ENCODE results near the gene OBP2A. TPM values are rescaled to one million over a fixed set of nuclear protein-coding genes. Genes with fewer than 3 reads are reported as not detected.
"Not testable (repeated sequence)": the region's sequence is repeated elsewhere in the genome, so short reads cannot be mapped to it uniquely, and the experiment has no call there.

OBP2A gene
- total RNA-seq: not detected
- long read RNA-seq: 0 reads

GRCh38 chr9:135545646-135546176, at the start of gene OBP2A:
TSS of gene OBP2A (plus strand) at chr9:135546126. CDS start at chr9:135546181, 55 bp downstream.
- H3K4me1 ChIP-seq; H3K36me3 ChIP-seq; intact Hi-C loops (cut with micrococcal nuclease); DNase-seq; H3K9me3 ChIP-seq (replicated peaks); H3K27ac ChIP-seq (replicated peaks); H3K4me3 ChIP-seq: not testable (repeated sequence)
- peaks cover 21% of the 10 kb centered on the region for H3K27me3 ChIP-seq (ENCODE audit: low read depth)

- Histone ChIP-seq H3K4me3 (no peak overlapping the region), H3K27me3 (ENCODE audit: low read depth) (no peaks in the 10 kb centered on the region), H3K27ac (replicated peaks) (no peak overlapping the region), H3K4me1 (peaks cover 37% of the 10 kb centered on the region), H3K9me3 (replicated peaks) (no peaks in the 10 kb centered on the region), H3K36me3 (peaks cover 17% of the 10 kb centered on the region)
- no peak for DNase-seq
- TF ChIP-seq CTCF (IDR thresholded peaks at IDR 0.05; ENCODE audit: borderline replicate concordance): no peak
- intact Hi-C loops (cut with micrococcal nuclease): no loop called here
These were observed 47.4 kb upstream of the OBP2A start for GRCh38 chr9:135498381-135499126.

GRCh38 chr9:135499326-135500070, 46.4 kb upstream of the OBP2A start:
- H3K27ac ChIP-seq (replicated peaks): peak overlapping the region; percentile 92
- no peak for TF ChIP-seq CTCF (IDR thresholded peaks at IDR 0.05; ENCODE audit: borderline replicate concordance)
- peaks cover 26% of the 10 kb centered on the region for H3K36me3 ChIP-seq
- peak overlapping the region; percentile 98 for H3K4me3 ChIP-seq
- peak; percentile 96 for DNase-seq
- peaks cover 40% of the 10 kb centered on the region for H3K4me1 ChIP-seq
- intact Hi-C loops (cut with micrococcal nuclease): no loop called here
- no peaks in the 10 kb centered on the region for H3K9me3 ChIP-seq (replicated peaks)
- no peaks in the 10 kb centered on the region for H3K27me3 ChIP-seq (ENCODE audit: low read depth)

- peaks cover 31% of the 10 kb centered on the region for H3K36me3 ChIP-seq
- TF ChIP-seq CTCF (IDR thresholded peaks at IDR 0.05; ENCODE audit: borderline replicate concordance): no peak
- H3K4me1 ChIP-seq: peaks cover 46% of the 10 kb centered on the region
- H3K4me3 ChIP-seq: peak overlapping the region; percentile 98
- intact Hi-C loops (cut with micrococcal nuclease): no loop called here
- H3K9me3 ChIP-seq (replicated peaks): no peaks in the 10 kb centered on the region
- DNase-seq: no peak
- no peaks in the 10 kb centered on the region for H3K27me3 ChIP-seq (ENCODE audit: low read depth)
- peak overlapping the region; percentile 92 for H3K27ac ChIP-seq (replicated peaks)
These were observed 45.8 kb upstream of the OBP2A start for GRCh38 chr9:135500071-135500524.

- Histone ChIP-seq H3K9me3 (replicated peaks) (no peaks in the 10 kb centered on the region), H3K27me3 (ENCODE audit: low read depth) (no peaks in the 10 kb centered on the region), H3K4me1 (peaks cover 47% of the 10 kb centered on the region), H3K4me3 (peak within 1 kb of the TSS; percentile 98), H3K36me3 (peaks cover 34% of the 10 kb centered on the region), H3K27ac (replicated peaks) (peak within 1 kb of the TSS; percentile 92)
- peak; percentile 88 for DNase-seq
- intact Hi-C loops (cut with micrococcal nuclease): no loop called here
- TF ChIP-seq CTCF (IDR thresholded peaks at IDR 0.05; ENCODE audit: borderline replicate concordance): peak; percentile 97
These were observed 45.2 kb upstream of the OBP2A start, which contains the start of gene MRPS2 for GRCh38 chr9:135500525-135501260. TSS of gene MRPS2 (plus strand) at chr9:135500682. CDS start at chr9:135500711, 29 bp downstream.
